Measurements from ENCODE around the gene BPIFA3.

DNA sequence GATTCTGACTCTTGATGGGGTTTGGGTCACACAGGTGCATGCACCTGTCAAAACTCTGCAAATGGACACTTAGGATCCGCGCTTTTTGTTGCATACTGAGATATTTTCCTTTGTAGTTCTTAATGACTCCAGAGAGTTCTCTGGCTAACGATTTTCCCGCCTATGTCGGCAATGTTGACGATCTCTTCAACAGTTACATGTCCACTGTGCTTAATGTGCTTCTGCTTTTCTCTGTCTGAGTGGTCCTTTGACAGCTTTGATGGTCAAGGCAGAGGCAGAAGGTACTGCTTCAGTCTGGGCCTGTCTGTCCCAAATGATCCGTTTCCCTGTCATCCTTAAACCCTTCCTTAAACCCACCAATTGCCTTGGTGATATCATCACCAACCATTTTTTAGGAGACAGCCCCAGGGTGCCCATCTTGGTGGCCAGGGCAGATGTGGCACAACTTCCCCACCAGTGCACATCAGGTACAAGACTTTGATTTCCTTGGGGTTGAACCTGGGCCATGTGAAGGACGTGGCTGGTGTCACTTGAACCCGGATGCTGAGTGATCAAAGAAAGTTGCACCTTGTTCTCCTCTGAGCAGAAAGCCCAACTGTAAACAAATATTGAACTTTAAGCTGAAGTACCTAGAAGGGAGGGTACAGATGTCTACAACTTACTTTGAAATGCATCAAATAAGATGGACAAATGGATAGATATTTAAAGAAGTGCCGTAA lies 55.2 kb downstream of the BPIFA3 start:
- TF ChIP-seq EZH2 (IDR thresholded peaks at IDR 0.05) (no peak), ATF3 (IDR thresholded peaks at IDR 0.05) (no peak)

Data from HCT116 (cell line).